MM.1S (cell line): ENCODE results near the gene L1TD1.

ENCODE experiments used
- DNase-seq: peaks from one replicate; pipeline ENCODE4 v3.0.0-alpha.2; 2015
- H2AFZ ChIP-seq: fragments of 300-600 bp; sonication (generic); 2 replicates; pipeline ENCODE4 v1.6.0; 2016; ENCODE audit warnings: antibody characterized with exemption, low read length
- H3F3A ChIP-seq: fragments of 300-600 bp; sonication (generic); 2 replicates; pipeline ENCODE4 v1.6.1; 2016; ENCODE audit warnings: mild to moderate bottlenecking, antibody characterized with exemption, low read length, moderate library complexity, mixed read lengths; ENCODE audit not compliant: insufficient read depth
- H3K27ac ChIP-seq: fragments of 300-600 bp; sonication (generic); 2 replicates; pipeline ENCODE4 v1.5.1; 2016; ENCODE audit warnings: mild to moderate bottlenecking, low read length
- H3K27me3 ChIP-seq: fragments of 300-600 bp; sonication (generic); replicated peaks from 2 replicates; pipeline ENCODE4 v1.6.0; 2016; ENCODE audit warnings: low read length; ENCODE audit not compliant: insufficient read depth
- H3K36me3 ChIP-seq: fragments of 300-600 bp; sonication (generic); replicated peaks from 2 replicates; pipeline ENCODE4 v1.6.1; 2016; ENCODE audit warnings: mild to moderate bottlenecking, low read length, mixed read lengths; ENCODE audit not compliant: insufficient read depth
- H3K4me1 ChIP-seq: fragments of 300-600 bp; sonication (generic); 2 replicates; pipeline ENCODE4 v1.6.1; 2016; ENCODE audit warnings: low read length, mixed read lengths
- H3K4me2 ChIP-seq: fragments of 300-600 bp; sonication (generic); 2 replicates; pipeline ENCODE4 v1.6.0; 2016; ENCODE audit warnings: low read depth, low read length
- H3K4me3 ChIP-seq: fragments of 300-600 bp; sonication (generic); 2 replicates; pipeline ENCODE4 v1.5.1; 2016; ENCODE audit warnings: low read length, mixed read lengths
- H3K79me2 ChIP-seq: fragments of 300-600 bp; sonication (generic); 2 replicates; pipeline ENCODE4 v1.6.1; 2016; ENCODE audit warnings: mixed run types, low read length, mixed read lengths
- H3K9ac ChIP-seq: fragments of 300-600 bp; sonication (generic); 2 replicates; pipeline ENCODE4 v1.6.1; 2016; ENCODE audit warnings: low read length, mixed read lengths
- H3K9me2 ChIP-seq: fragments of 300-600 bp; sonication (generic); replicated peaks from 2 replicates; pipeline ENCODE4 v1.6.1; 2016; ENCODE audit warnings: mild to moderate bottlenecking, low read length, mixed read lengths; ENCODE audit not compliant: insufficient read depth
- H3K9me3 ChIP-seq: fragments of 300-600 bp; sonication (generic); replicated peaks from 2 replicates; pipeline ENCODE4 v1.6.1; 2016; ENCODE audit warnings: mild to moderate bottlenecking, low read length, mixed read lengths; ENCODE audit not compliant: insufficient read depth
- H4K20me1 ChIP-seq: fragments of 300-600 bp; sonication (generic); 2 replicates; pipeline ENCODE4 v1.6.1; 2016; ENCODE audit warnings: mild to moderate bottlenecking, low read length, moderate library complexity, mixed read lengths; ENCODE audit not compliant: insufficient read depth
- CTCF ChIP-seq: fragments of 300-600 bp; sonication (generic); IDR thresholded peaks from 2 replicates; pipeline ENCODE4 v1.5.1; 2016; ENCODE audit warnings: antibody characterized with exemption, low read length, mixed read lengths
- EZH2 ChIP-seq: fragments of 300-600 bp; sonication (generic); optimal IDR thresholded peaks from 2 replicates; pipeline ENCODE3; 2017; ENCODE audit warnings: low read depth, mild to moderate bottlenecking, antibody characterized with exemption, low read length, mixed read lengths
- EZH2phosphoT487 ChIP-seq: fragments of 300-600 bp; sonication (generic); IDR thresholded peaks from 2 replicates; pipeline ENCODE4 v1.6.1; 2018; ENCODE audit warnings: antibody characterized with exemption, low read length

L1TD1 gene

GRCh38 chr1:62175568-62176179 lies 19.0 kb upstream of the L1TD1 start:
- Histone ChIP-seq H3K79me2 (no peaks in the 10 kb centered on the region), H2AFZ (no peak overlapping the region), H3K36me3 (no peaks in the 10 kb centered on the region), H3K4me2 (no peak overlapping the region), H3K27ac (no peak overlapping the region), H3K9ac (no peak overlapping the region), H4K20me1 (no peaks in the 10 kb centered on the region), H3F3A (no peaks in the 10 kb centered on the region), H3K27me3 (no peaks in the 10 kb centered on the region), H3K4me1 (no peaks in the 10 kb centered on the region), H3K9me2 (no peaks in the 10 kb centered on the region), H3K9me3 (no peaks in the 10 kb centered on the region), H3K4me3 (no peak overlapping the region)
- TF ChIP-seq EZH2, result no peak
- TF ChIP-seq CTCF, result peak; percentile 72
- DNase-seq, result peak; percentile 46

DNA sequence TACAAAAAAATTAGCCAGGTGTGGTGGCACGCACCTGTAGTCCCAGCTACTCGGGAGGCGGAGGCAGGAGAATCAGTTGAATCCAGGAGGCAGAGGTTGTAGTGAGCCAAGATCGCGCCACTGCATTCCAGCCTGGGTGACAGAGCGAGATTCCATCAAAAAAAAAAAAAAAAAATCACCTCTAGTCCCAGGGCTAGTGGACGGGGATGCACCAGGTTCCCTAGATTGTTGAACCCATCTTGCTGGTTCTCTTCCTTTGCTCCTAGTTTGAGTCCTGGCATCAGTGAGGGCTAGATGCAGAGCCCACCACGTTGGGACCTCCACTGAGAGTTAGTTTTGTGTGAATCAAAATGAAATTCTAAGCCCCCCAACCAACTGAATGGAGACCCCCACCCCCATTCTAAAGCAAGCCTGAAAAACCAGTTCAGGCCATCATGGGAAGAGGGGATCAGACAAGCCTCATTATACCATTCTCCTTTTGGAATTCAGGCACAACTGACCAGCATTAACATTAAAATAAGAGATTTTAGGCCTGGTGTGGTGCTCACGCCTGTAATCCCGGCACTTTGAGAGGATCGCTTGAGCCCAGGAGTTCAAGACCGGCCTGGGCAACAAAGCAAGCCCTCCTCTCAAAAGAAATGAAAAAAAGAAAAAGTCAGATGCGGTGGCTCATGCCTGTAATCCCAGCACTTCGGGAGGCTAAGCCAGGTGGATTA lies 17.9 kb upstream of the L1TD1 start:
- Histone ChIP-seq H4K20me1 (no peaks in the 10 kb centered on the region), H3K9me3 (no peaks in the 10 kb centered on the region), H3K4me3 (no peak overlapping the region), H3K4me2 (no peak overlapping the region), H2AFZ (no peak overlapping the region), H3K9ac (no peak overlapping the region), H3K36me3 (no peaks in the 10 kb centered on the region), H3K9me2 (no peaks in the 10 kb centered on the region), H3K79me2 (no peaks in the 10 kb centered on the region), H3F3A (no peaks in the 10 kb centered on the region), H3K4me1 (no peaks in the 10 kb centered on the region), H3K27ac (no peak overlapping the region), H3K27me3 (no peaks in the 10 kb centered on the region)
- no peak for TF ChIP-seq EZH2phosphoT487
- TF ChIP-seq CTCF, result no peak
- TF ChIP-seq EZH2, result no peak
- DNase-seq, result no peak

DNA sequence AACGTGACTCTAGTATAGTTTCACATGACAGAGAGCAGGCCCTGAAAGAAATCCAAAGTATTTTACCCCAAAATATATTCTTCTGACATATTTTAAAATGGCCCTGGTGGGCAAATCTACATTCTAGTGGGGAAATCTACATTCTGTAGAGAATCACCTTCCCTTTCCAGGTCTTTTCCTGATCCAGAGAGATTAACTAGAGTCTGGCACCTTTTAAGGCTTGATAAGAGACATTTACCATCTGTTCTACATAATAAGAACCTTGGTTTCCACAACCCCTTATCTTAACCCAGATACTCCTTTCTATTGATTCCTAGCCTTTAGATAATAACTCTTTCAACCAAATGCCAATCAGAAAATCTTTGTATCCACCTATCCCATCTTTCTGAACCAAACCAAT lies 17.0 kb upstream of the L1TD1 start:
- Histone ChIP-seq H3K9me2 (no peaks in the 10 kb centered on the region), H3K9me3 (no peaks in the 10 kb centered on the region), H3K4me1 (no peaks in the 10 kb centered on the region), H3F3A (no peaks in the 10 kb centered on the region), H3K4me3 (no peak overlapping the region), H3K79me2 (no peaks in the 10 kb centered on the region), H4K20me1 (no peaks in the 10 kb centered on the region), H2AFZ (no peak overlapping the region), H3K9ac (no peak overlapping the region), H3K4me2 (no peak overlapping the region), H3K36me3 (no peaks in the 10 kb centered on the region), H3K27me3 (no peaks in the 10 kb centered on the region), H3K27ac (no peak overlapping the region)
- DNase-seq, result no peak
- TF ChIP-seq CTCF, result no peak
- no peak for TF ChIP-seq EZH2
- no peak for TF ChIP-seq EZH2phosphoT487
